ENCODE measurements around the gene CASZ1. TPM values are rescaled to one million over a fixed set of nuclear protein-coding genes. Genes with fewer than 3 reads are reported as not detected.

Gene CASZ1
- total and polyA plus RNA-seq, 10 donors = 0.73 to 14.5 (median 9.1) TPM

DNA sequence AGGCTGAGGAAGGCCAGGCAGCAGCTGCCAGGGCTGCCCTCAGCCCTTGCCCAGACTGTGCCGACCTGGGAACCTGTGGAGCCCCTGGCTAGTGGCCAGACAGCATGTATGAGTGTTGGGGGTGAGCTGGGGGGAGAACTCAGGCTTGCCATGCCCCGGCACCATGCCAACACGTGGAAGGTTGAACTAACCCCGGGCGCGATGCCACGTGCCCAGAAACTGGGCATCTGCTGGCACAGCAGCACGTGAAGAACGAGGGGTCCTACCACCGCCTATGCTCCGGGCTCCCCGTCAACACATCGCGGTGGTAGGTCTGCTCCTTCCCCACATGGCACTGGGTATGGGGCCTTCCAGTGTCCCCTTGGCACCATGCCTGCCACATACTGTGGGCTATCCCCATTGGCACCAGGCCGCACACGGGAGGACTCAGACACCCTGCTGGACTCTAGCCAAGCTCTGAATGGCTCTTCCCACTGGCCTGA lies 68.7 kb downstream of the CASZ1 start:
- no peaks in the 10 kb centered on the region for H3K9me3 ChIP-seq
- intact Hi-C loops (cut with DNase I; ENCODE audit: low total_unique reads) = no loop called here
- no peak for DNase-seq
- 89 to 95% (median 92%) methylated on average over 12 to 16 of the region's 16 CpGs for whole genome bisulfite sequencing, 5 donors
- H3K27ac ChIP-seq = no peak overlapping the region
- H3K4me1 ChIP-seq = no peaks in the 10 kb centered on the region
- TF ChIP-seq POLR2A (IDR thresholded peaks at IDR 0.05) (no peak), POLR2AphosphoS5 (IDR thresholded peaks at IDR 0.05) (no peak)
- TF ChIP-seq, protein P1, sequence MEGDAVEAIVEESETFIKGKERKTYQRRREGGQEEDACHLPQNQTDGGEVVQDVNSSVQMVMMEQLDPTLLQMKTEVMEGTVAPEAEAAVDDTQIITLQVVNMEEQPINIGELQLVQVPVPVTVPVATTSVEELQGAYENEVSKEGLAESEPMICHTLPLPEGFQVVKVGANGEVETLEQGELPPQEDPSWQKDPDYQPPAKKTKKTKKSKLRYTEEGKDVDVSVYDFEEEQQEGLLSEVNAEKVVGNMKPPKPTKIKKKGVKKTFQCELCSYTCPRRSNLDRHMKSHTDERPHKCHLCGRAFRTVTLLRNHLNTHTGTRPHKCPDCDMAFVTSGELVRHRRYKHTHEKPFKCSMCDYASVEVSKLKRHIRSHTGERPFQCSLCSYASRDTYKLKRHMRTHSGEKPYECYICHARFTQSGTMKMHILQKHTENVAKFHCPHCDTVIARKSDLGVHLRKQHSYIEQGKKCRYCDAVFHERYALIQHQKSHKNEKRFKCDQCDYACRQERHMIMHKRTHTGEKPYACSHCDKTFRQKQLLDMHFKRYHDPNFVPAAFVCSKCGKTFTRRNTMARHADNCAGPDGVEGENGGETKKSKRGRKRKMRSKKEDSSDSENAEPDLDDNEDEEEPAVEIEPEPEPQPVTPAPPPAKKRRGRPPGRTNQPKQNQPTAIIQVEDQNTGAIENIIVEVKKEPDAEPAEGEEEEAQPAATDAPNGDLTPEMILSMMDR (IDR thresholded peaks at IDR 0.05 in 8 of 11, conservative IDR thresholded peaks at IDR 0.05 in 3 of 11) = no peak
- peaks cover 0 to 15% (median 0%) of the 10 kb centered on the region in 7 donors for H3K27me3 ChIP-seq (replicated peaks in 1 of 7)
- no peaks in the 10 kb centered on the region for H3K36me3 ChIP-seq
- H3K4me3 ChIP-seq = no peak overlapping the region

DNA sequence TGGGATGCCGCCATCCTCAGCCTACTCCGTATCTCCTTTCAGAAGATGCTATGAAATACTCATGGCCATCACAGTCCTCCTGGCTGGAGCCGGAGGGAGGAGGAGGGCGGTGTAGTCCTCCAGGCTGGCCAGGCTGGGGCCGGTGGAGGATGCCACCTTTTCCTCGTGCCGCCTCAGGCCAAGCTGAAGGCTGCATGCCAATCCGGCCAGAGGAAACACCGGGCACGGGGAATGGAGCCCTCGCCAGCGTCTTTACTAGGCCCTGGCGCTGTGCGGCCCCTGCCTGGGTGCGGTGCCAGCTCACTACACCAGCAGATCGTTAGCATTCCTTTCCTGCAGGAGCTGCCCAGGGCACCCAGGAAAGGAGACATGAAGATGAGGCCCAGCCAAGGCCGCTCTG lies 70.1 kb downstream of the CASZ1 start:
- WGBS, 5 donors = 73 to 95% (median 91%) methylated on average over 9 to 17 of the region's 17 CpGs
- intact Hi-C loops (cut with DNase I; ENCODE audit: low total_unique reads) = no loop called here
- no peak for DNase-seq
- H3K4me3 ChIP-seq = no peak overlapping the region
- H3K27me3 ChIP-seq (replicated peaks in 1 of 7) = peaks cover 0 to 20% (median 0%) of the 10 kb centered on the region in 7 donors
- H3K36me3 ChIP-seq = no peaks in the 10 kb centered on the region
- no peak for TF ChIP-seq POLR2A (IDR thresholded peaks at IDR 0.05)
- no peak for TF ChIP-seq POLR2AphosphoS5 (IDR thresholded peaks at IDR 0.05)
- TF ChIP-seq, protein P1 (IDR thresholded peaks at IDR 0.05 in 8 of 11, conservative IDR thresholded peaks at IDR 0.05 in 3 of 11) = no peak
- H3K27ac ChIP-seq = no peak overlapping the region
- H3K9me3 ChIP-seq = no peaks in the 10 kb centered on the region
- H3K4me1 ChIP-seq = no peaks in the 10 kb centered on the region

DNA sequence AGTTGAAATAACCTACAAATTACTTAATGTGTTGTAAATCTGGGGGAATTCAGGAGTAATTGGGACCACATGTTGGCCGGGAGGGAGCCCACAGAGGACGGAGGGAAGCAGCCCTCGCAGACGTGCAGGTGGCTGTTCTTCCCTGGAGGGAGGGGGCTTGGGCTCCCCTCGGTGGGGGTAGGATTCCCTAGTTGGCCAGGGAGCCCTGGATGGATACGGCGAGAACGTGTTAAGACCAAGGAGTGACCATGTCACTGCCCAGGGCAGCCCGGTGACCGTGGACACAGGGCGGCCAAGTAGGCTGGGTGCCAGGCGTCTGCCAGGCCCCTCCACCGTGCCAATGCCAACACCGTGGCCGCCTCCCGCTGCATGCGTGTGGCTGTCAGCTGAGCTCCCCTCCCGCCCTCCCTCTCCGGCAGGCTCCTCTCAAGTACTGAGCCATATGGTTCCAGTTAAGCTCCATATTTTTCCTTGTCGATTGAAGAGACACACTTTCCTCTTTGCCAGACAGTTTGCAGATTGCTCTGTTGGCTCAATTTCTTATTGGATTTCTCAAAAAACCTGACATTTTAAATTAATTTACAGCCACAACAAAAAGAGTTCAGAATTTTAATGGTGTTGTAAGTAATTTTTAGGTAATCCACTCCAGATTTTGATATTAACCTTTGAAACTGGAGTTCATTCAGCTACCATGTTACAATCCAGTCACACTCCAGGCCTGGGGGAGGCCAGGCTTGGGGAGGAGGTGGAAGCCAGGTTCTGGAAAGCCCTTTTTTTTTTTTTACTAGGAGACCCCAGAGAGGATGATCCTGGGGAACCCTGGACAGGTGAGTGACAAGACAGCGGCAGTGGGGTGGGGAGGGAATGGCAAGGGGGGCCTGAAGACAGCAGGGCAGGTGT lies 71.2 kb downstream of the CASZ1 start:
- no peak for DNase-seq
- TF ChIP-seq POLR2AphosphoS5 (IDR thresholded peaks at IDR 0.05) (no peak), POLR2A (IDR thresholded peaks at IDR 0.05) (no peak)
- TF ChIP-seq, protein P1 (IDR thresholded peaks at IDR 0.05 in 8 of 11, conservative IDR thresholded peaks at IDR 0.05 in 3 of 11) = no peak
- intact Hi-C loops (cut with DNase I; ENCODE audit: low total_unique reads) = no loop called here
- Histone ChIP-seq H3K36me3 (no peaks in the 10 kb centered on the region), H3K4me1 (peaks cover 0 to 4% (median 0%) of the 10 kb centered on the region in 6 donors), H3K9me3 (no peaks in the 10 kb centered on the region), H3K27ac (no peak overlapping the region), H3K27me3 (replicated peaks in 1 of 7) (peaks cover 0 to 20% (median 0%) of the 10 kb centered on the region in 7 donors), H3K4me3 (no peak overlapping the region)
- WGBS, 5 donors = 77 to 82% (median 80%) methylated on average over 21 of the region's 21 CpGs

DNA sequence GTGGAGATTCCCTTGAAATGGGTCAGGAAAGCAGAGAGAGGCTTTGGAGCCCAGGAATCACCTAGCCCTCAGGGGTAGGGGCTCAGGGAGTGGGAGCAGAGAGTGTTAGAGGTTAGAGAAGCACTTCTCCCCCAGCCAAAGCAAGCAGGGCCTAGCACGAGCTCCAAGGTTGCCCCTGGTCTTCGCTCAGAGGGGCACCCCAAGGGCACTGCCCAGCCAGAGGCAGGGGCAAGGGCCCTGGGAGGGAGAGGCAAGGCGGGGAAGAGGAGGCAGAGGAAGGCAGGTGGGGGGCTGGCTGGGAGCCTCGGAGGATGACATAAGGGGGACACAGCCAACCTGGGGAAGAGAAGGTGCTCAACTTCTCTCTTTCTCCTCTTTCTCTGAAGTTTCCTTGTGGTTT lies 71.9 kb downstream of the CASZ1 start:
- WGBS, 5 donors = 83 to 91% (median 89%) methylated on average over 4 of the region's 4 CpGs
- Histone ChIP-seq H3K27me3 (replicated peaks in 1 of 7) (peaks cover 0 to 20% (median 0%) of the 10 kb centered on the region in 7 donors), H3K4me1 (peaks cover 0 to 4% (median 0%) of the 10 kb centered on the region in 6 donors), H3K9me3 (no peaks in the 10 kb centered on the region), H3K36me3 (no peaks in the 10 kb centered on the region), H3K4me3 (no peak overlapping the region), H3K27ac (no peak overlapping the region)
- DNase-seq = no peak
- no peak for TF ChIP-seq POLR2A (IDR thresholded peaks at IDR 0.05)
- no peak for TF ChIP-seq POLR2AphosphoS5 (IDR thresholded peaks at IDR 0.05)
- TF ChIP-seq, protein P1 (IDR thresholded peaks at IDR 0.05 in 8 of 11, conservative IDR thresholded peaks at IDR 0.05 in 3 of 11) = no peak
- intact Hi-C loops (cut with DNase I; ENCODE audit: low total_unique reads) = no loop called here

Data from spleen (tissue), 11 donors.